ENCODE measurements around the gene SLC36A2.

Gene SLC36A2

GRCh38 chr5:151357792-151358191 is 10.4 kb upstream of the SLC36A2 start:
- Histone ChIP-seq H3K4me1 (ENCODE audit: control insufficient read depth, low read depth, low read length) (no peaks in the 10 kb centered on the region), H3K27ac (ENCODE audit: low read depth, low read length) (no peak overlapping the region), H3K4me3 (ENCODE audit: low read length) (no peak overlapping the region), H4K8ac (ENCODE audit: low read depth, low read length) (no peak overlapping the region), H3K9ac (ENCODE audit: low read length) (no peak overlapping the region), H3K18ac (ENCODE audit: low read length) (no peak overlapping the region), H3K4me2 (ENCODE audit: low read length) (no peak overlapping the region), H4K5ac (ENCODE audit: low read length) (no peak overlapping the region), H3K56ac (ENCODE audit: low read length) (no peak overlapping the region), H3K79me2 (ENCODE audit: control insufficient read depth, insufficient read depth, low read length) (no peaks in the 10 kb centered on the region), H3K36me3 (ENCODE audit: control insufficient read depth, insufficient read depth, low read length) (no peaks in the 10 kb centered on the region), H2BK15ac (replicated peaks; ENCODE audit: low read depth) (no peak overlapping the region), H2BK120ac (ENCODE audit: low read depth, low read length) (no peak overlapping the region), H3K4ac (ENCODE audit: low read depth, low read length) (no peak overlapping the region), H2BK5ac (ENCODE audit: low read length) (no peak overlapping the region), H3K27me3 (ENCODE audit: insufficient read depth, low read length, poor library complexity) (no peaks in the 10 kb centered on the region), H3K23ac (ENCODE audit: low read length) (no peak overlapping the region), H3K79me1 (ENCODE audit: low read length) (no peaks in the 10 kb centered on the region), H2AK5ac (ENCODE audit: low read length) (no peak overlapping the region)
- DNase-seq, result no peak
- no CpG with 5 or more reads among the region's 2 CpGs for WGBS (ENCODE audit: extremely low coverage, insufficient coverage, low lambda C conversion rate)

GRCh38 chr5:151357097-151357496 is 9.7 kb upstream of the SLC36A2 start:
- Histone ChIP-seq H3K27me3 (ENCODE audit: insufficient read depth, low read length, poor library complexity) (no peaks in the 10 kb centered on the region), H2BK5ac (ENCODE audit: low read length) (no peak overlapping the region), H3K4me1 (ENCODE audit: control insufficient read depth, low read depth, low read length) (no peaks in the 10 kb centered on the region), H3K36me3 (ENCODE audit: control insufficient read depth, insufficient read depth, low read length) (no peaks in the 10 kb centered on the region), H3K4me2 (ENCODE audit: low read length) (no peak overlapping the region), H3K79me1 (ENCODE audit: low read length) (no peaks in the 10 kb centered on the region), H3K56ac (ENCODE audit: low read length) (no peak overlapping the region), H2BK120ac (ENCODE audit: low read depth, low read length) (no peak overlapping the region), H2BK15ac (replicated peaks; ENCODE audit: low read depth) (no peak overlapping the region), H3K9ac (ENCODE audit: low read length) (no peak overlapping the region), H4K5ac (ENCODE audit: low read length) (no peak overlapping the region), H3K23ac (ENCODE audit: low read length) (no peak overlapping the region), H3K27ac (ENCODE audit: low read depth, low read length) (no peak overlapping the region), H3K18ac (ENCODE audit: low read length) (no peak overlapping the region), H4K8ac (ENCODE audit: low read depth, low read length) (no peak overlapping the region), H2AK5ac (ENCODE audit: low read length) (no peak overlapping the region), H3K4me3 (ENCODE audit: low read length) (no peak overlapping the region), H3K79me2 (ENCODE audit: control insufficient read depth, insufficient read depth, low read length) (no peaks in the 10 kb centered on the region), H3K4ac (ENCODE audit: low read depth, low read length) (no peak overlapping the region)
- DNase-seq, result no peak
- no CpG with 5 or more reads among the region's 3 CpGs for WGBS (ENCODE audit: extremely low coverage, insufficient coverage, low lambda C conversion rate)

- H2BK120ac ChIP-seq (ENCODE audit: low read depth, low read length), result no peak overlapping the region
- H3K27me3 ChIP-seq (ENCODE audit: insufficient read depth, low read length, poor library complexity), result no peaks in the 10 kb centered on the region
- no peak overlapping the region for H3K18ac ChIP-seq (ENCODE audit: low read length)
- no peak overlapping the region for H3K9ac ChIP-seq (ENCODE audit: low read length)
- no peak overlapping the region for H3K56ac ChIP-seq (ENCODE audit: low read length)
- no peak for DNase-seq
- H2BK5ac ChIP-seq (ENCODE audit: low read length), result no peak overlapping the region
- H3K4me1 ChIP-seq (ENCODE audit: control insufficient read depth, low read depth, low read length), result peaks cover 10% of the 10 kb centered on the region
- H3K4me2 ChIP-seq (ENCODE audit: low read length), result no peak overlapping the region
- no peaks in the 10 kb centered on the region for H3K79me2 ChIP-seq (ENCODE audit: control insufficient read depth, insufficient read depth, low read length)
- H3K27ac ChIP-seq (ENCODE audit: low read depth, low read length), result no peak overlapping the region
- H3K79me1 ChIP-seq (ENCODE audit: low read length), result no peaks in the 10 kb centered on the region
- H3K36me3 ChIP-seq (ENCODE audit: control insufficient read depth, insufficient read depth, low read length), result no peaks in the 10 kb centered on the region
- no peak overlapping the region for H2AK5ac ChIP-seq (ENCODE audit: low read length)
- H4K5ac ChIP-seq (ENCODE audit: low read length), result no peak overlapping the region
- no peak overlapping the region for H2BK15ac ChIP-seq (replicated peaks; ENCODE audit: low read depth)
- H4K8ac ChIP-seq (ENCODE audit: low read depth, low read length), result no peak overlapping the region
- H3K4ac ChIP-seq (ENCODE audit: low read depth, low read length), result no peak overlapping the region
- no peak overlapping the region for H3K4me3 ChIP-seq (ENCODE audit: low read length)
- no peak overlapping the region for H3K23ac ChIP-seq (ENCODE audit: low read length)
- WGBS (ENCODE audit: extremely low coverage, insufficient coverage, low lambda C conversion rate), result no CpG with 5 or more reads among the region's 1 CpG
Observed at GRCh38 chr5:151351671-151352070, 4.3 kb upstream of the SLC36A2 start.

GRCh38 chr5:151348789-151349188 is 1.4 kb upstream of the SLC36A2 start:
- Histone ChIP-seq H3K18ac (ENCODE audit: low read length) (no peak overlapping the region), H3K79me1 (ENCODE audit: low read length) (no peaks in the 10 kb centered on the region), H2BK120ac (ENCODE audit: low read depth, low read length) (no peak overlapping the region), H3K79me2 (ENCODE audit: control insufficient read depth, insufficient read depth, low read length) (no peaks in the 10 kb centered on the region), H3K23ac (ENCODE audit: low read length) (no peak overlapping the region), H3K4me2 (ENCODE audit: low read length) (no peak overlapping the region), H3K4ac (ENCODE audit: low read depth, low read length) (no peak overlapping the region), H2AK5ac (ENCODE audit: low read length) (no peak overlapping the region), H3K4me1 (ENCODE audit: control insufficient read depth, low read depth, low read length) (peaks cover 20% of the 10 kb centered on the region), H3K36me3 (ENCODE audit: control insufficient read depth, insufficient read depth, low read length) (no peaks in the 10 kb centered on the region), H4K5ac (ENCODE audit: low read length) (no peak overlapping the region), H2BK15ac (replicated peaks; ENCODE audit: low read depth) (no peak overlapping the region), H2BK5ac (ENCODE audit: low read length) (peak overlapping the region; percentile 70), H3K56ac (ENCODE audit: low read length) (peak overlapping the region; percentile 74), H3K9ac (ENCODE audit: low read length) (peak overlapping the region; percentile 33), H4K8ac (ENCODE audit: low read depth, low read length) (no peak overlapping the region), H3K27ac (ENCODE audit: low read depth, low read length) (peak overlapping the region; percentile 32), H3K27me3 (ENCODE audit: insufficient read depth, low read length, poor library complexity) (no peaks in the 10 kb centered on the region), H3K4me3 (ENCODE audit: low read length) (no peak overlapping the region)
- no CpG with 5 or more reads among the region's 6 CpGs for WGBS (ENCODE audit: extremely low coverage, insufficient coverage, low lambda C conversion rate)
- peak; percentile 95 for DNase-seq

- Histone ChIP-seq H4K5ac (ENCODE audit: low read length) (no peak overlapping the region), H3K9ac (ENCODE audit: low read length) (no peak overlapping the region), H3K79me1 (ENCODE audit: low read length) (no peaks in the 10 kb centered on the region), H3K4ac (ENCODE audit: low read depth, low read length) (no peak overlapping the region), H3K18ac (ENCODE audit: low read length) (no peak overlapping the region), H3K56ac (ENCODE audit: low read length) (no peak overlapping the region), H3K27ac (ENCODE audit: low read depth, low read length) (no peak overlapping the region), H3K4me3 (ENCODE audit: low read length) (no peak overlapping the region), H3K36me3 (ENCODE audit: control insufficient read depth, insufficient read depth, low read length) (no peaks in the 10 kb centered on the region), H2BK120ac (ENCODE audit: low read depth, low read length) (no peak overlapping the region), H3K23ac (ENCODE audit: low read length) (peak overlapping the region; percentile 38), H3K4me1 (ENCODE audit: control insufficient read depth, low read depth, low read length) (peaks cover 20% of the 10 kb centered on the region), H4K8ac (ENCODE audit: low read depth, low read length) (no peak overlapping the region), H3K4me2 (ENCODE audit: low read length) (no peak overlapping the region), H3K79me2 (ENCODE audit: control insufficient read depth, insufficient read depth, low read length) (no peaks in the 10 kb centered on the region), H2AK5ac (ENCODE audit: low read length) (peak overlapping the region; percentile 33), H3K27me3 (ENCODE audit: insufficient read depth, low read length, poor library complexity) (no peaks in the 10 kb centered on the region), H2BK15ac (replicated peaks; ENCODE audit: low read depth) (no peak overlapping the region), H2BK5ac (ENCODE audit: low read length) (no peak overlapping the region)
- DNase-seq, result no peak
- no CpG with 5 or more reads among the region's 8 CpGs for WGBS (ENCODE audit: extremely low coverage, insufficient coverage, low lambda C conversion rate)
Observed at GRCh38 chr5:151345808-151346478, 1.4 kb downstream of the SLC36A2 start.

Measured in mesendoderm (in vitro differentiated cells).